ENCODE data around the gene GBP7.
"Not testable (repeated sequence)": the region's sequence is repeated elsewhere in the genome, so short reads cannot be mapped to it uniquely, and the experiment has no call there.

The GBP7 gene

GRCh38 chr1:89175601-89176256, at the start of gene GBP7:
GBP7 (minus strand) TSS chr1:89176003; CDS start chr1:89171935, 4,068 bp downstream.
- no peak for DNase-seq

- DNase-seq: no peak
Observed at GRCh38 chr1:89221341-89221740, 45.5 kb upstream of the GBP7 start.

GRCh38 chr1:89219851-89220250, 44.0 kb upstream of the GBP7 start:
- DNase-seq: not testable (repeated sequence)

- DNase-seq: not testable (repeated sequence)
Observed at GRCh38 chr1:89218941-89219340, 43.1 kb upstream of the GBP7 start.

- no peak for DNase-seq
Observed at GRCh38 chr1:89213347-89213746, 37.5 kb upstream of the GBP7 start.

GRCh38 chr1:89211035-89211634, 35.3 kb upstream of the GBP7 start:
- DNase-seq: no peak

- DNase-seq: no peak
Observed at GRCh38 chr1:89206373-89206772, 30.6 kb upstream of the GBP7 start.

GRCh38 chr1:89203166-89203565, 27.4 kb upstream of the GBP7 start:
- DNase-seq: no peak

- no peak for DNase-seq
Observed at GRCh38 chr1:89201106-89201794, 25.4 kb upstream of the GBP7 start.

GRCh38 chr1:89200663-89201062, 24.9 kb upstream of the GBP7 start:
- DNase-seq: no peak

- DNase-seq: no peak
Observed at GRCh38 chr1:89199525-89200031, 23.8 kb upstream of the GBP7 start.

- DNase-seq: no peak
Observed at GRCh38 chr1:89198491-89199072, 22.8 kb upstream of the GBP7 start, which contains the start of gene GBP4. GBP4 (minus strand) TSS chr1:89198942; CDS start chr1:89198834, 108 bp downstream.

GRCh38 chr1:89198081-89198480, 22.3 kb upstream of the GBP7 start:
- peak; percentile 68 for DNase-seq

- DNase-seq: no peak
Observed at GRCh38 chr1:89195476-89195875, 19.7 kb upstream of the GBP7 start.

- DNase-seq: no peak
Observed at GRCh38 chr1:89191314-89191713, 15.5 kb upstream of the GBP7 start.

- no peak for DNase-seq
Observed at GRCh38 chr1:89190017-89190416, 14.2 kb upstream of the GBP7 start.

- no peak for DNase-seq
Observed at GRCh38 chr1:89179343-89179742, 3.5 kb upstream of the GBP7 start.

GRCh38 chr1:89176971-89177370, 1.2 kb upstream of the GBP7 start:
- DNase-seq: no peak

GRCh38 chr1:89174491-89174890, 1.3 kb downstream of the GBP7 start:
- no peak for DNase-seq

- no peak for DNase-seq
Observed at GRCh38 chr1:89172468-89173143, 3.2 kb downstream of the GBP7 start.

GRCh38 chr1:89171067-89171438, 4.8 kb downstream of the GBP7 start:
- DNase-seq: no peak

GRCh38 chr1:89170170-89171066, 5.4 kb downstream of the GBP7 start:
- no peak for DNase-seq

Measured in islet precursor cell (in vitro differentiated cells).